Karpas-422 (cell line): ENCODE results near the gene TRAPPC4. TPM values are rescaled to one million over a fixed set of nuclear protein-coding genes. Genes with fewer than 3 reads are reported as not detected.
A peak's percentile ranks its signal among the peaks of the same experiment; 100 is the strongest.

ENCODE experiments used
- DNase-seq: peaks from one replicate; pipeline ENCODE4 v3.0.0-alpha.2; 2015
- H2AFZ ChIP-seq: fragments of 200-600 bp; sonication (generic); 2 replicates; pipeline ENCODE4 v1.6.1; 2014; ENCODE audit warnings: antibody characterized with exemption, low read length, mixed read lengths
- H3K27ac ChIP-seq: fragments of 200-600 bp; sonication (generic); 2 replicates; pipeline ENCODE4 v1.5.1; 2014; ENCODE audit warnings: mild to moderate bottlenecking, low read length, moderate library complexity
- H3K27me3 ChIP-seq: fragments of 200-600 bp; sonication (generic); 2 replicates; pipeline ENCODE4 v1.6.1; 2014; ENCODE audit warnings: low read length, mixed read lengths
- H3K36me3 ChIP-seq: fragments of 200-600 bp; sonication (generic); 2 replicates; pipeline ENCODE4 v1.6.1; 2014; ENCODE audit warnings: low read length, mixed read lengths; ENCODE audit not compliant: insufficient read depth
- H3K4me1 ChIP-seq: fragments of 200-600 bp; sonication (generic); 2 replicates; pipeline ENCODE4 v1.6.1; 2014; ENCODE audit warnings: mild to moderate bottlenecking, low read length, mixed read lengths
- H3K4me2 ChIP-seq: fragments of 200-600 bp; sonication (generic); 2 replicates; pipeline ENCODE4 v1.6.1; 2014; ENCODE audit warnings: low read length, low read depth, mild to moderate bottlenecking; ENCODE audit not compliant: poor library complexity, severe bottlenecking
- H3K4me3 ChIP-seq: fragments of 200-600 bp; sonication (generic); 2 replicates; pipeline ENCODE4 v1.5.1; 2014; ENCODE audit warnings: mild to moderate bottlenecking, antibody characterized with exemption, low read length, mixed read lengths
- H3K79me2 ChIP-seq: fragments of 200-600 bp; sonication (generic); 2 replicates; pipeline ENCODE4 v1.6.1; 2014; ENCODE audit warnings: mild to moderate bottlenecking, low read length, mixed read lengths
- H3K9ac ChIP-seq: fragments of 200-600 bp; sonication (generic); 2 replicates; pipeline ENCODE4 v1.6.0; 2014; ENCODE audit warnings: low read length
- H3K9me2 ChIP-seq: fragments of 200-600 bp; sonication (generic), shearing (Covaris generic); replicated peaks from 2 replicates; pipeline ENCODE4 v1.6.0; 2014; ENCODE audit warnings: mild to moderate bottlenecking, low read length, moderate library complexity; ENCODE audit not compliant: insufficient read depth
- H3K9me3 ChIP-seq: fragments of 300-700, 200-600 bp; sonication (generic); 2 replicates; pipeline ENCODE4 v1.6.1; 2014; ENCODE audit warnings: low read length, mixed read lengths
- H4K20me1 ChIP-seq: fragments of 200-600 bp; sonication (generic); 2 replicates; pipeline ENCODE4 v1.6.1; 2014; ENCODE audit warnings: mild to moderate bottlenecking, antibody characterized with exemption, low read length, low read depth; ENCODE audit not compliant: insufficient read depth
- total RNA-seq: library from RNA; depleted of rRNA; stranded (reverse); fragments of >200 nt; shearing (Covaris generic); gene quantifications from 2 replicates; pipeline ENCODE4 v1.2.3, GENCODE V29; 2014; ENCODE audit warnings: low replicate concordance

Gene TRAPPC4
- total RNA-seq, 1 experiment from 2014 or later: 26.3 TPM

DNA sequence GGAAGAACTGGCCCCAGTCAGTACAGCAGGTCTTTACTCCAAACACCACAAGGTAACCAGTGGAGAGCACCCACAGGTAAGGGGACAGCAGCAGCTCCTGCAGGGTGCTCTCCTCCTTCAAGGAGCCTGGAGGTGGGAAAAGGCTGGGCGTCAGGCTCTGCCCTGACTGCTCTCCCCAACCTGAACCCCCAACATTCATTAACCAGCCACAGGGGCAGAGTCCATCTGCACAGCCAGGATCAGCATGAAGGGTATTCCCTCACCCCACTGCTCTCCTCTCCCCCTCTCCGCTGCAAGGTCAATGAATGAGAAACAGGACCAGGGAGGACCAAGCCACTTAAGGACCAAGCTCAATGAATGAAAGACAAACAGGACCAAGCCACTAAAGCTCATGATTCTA is 8.4 kb downstream of the TRAPPC4 start:
- H3K79me2 ChIP-seq: peaks cover 10% of the 10 kb centered on the region; the same call in 1 of the 2 replicates

DNA sequence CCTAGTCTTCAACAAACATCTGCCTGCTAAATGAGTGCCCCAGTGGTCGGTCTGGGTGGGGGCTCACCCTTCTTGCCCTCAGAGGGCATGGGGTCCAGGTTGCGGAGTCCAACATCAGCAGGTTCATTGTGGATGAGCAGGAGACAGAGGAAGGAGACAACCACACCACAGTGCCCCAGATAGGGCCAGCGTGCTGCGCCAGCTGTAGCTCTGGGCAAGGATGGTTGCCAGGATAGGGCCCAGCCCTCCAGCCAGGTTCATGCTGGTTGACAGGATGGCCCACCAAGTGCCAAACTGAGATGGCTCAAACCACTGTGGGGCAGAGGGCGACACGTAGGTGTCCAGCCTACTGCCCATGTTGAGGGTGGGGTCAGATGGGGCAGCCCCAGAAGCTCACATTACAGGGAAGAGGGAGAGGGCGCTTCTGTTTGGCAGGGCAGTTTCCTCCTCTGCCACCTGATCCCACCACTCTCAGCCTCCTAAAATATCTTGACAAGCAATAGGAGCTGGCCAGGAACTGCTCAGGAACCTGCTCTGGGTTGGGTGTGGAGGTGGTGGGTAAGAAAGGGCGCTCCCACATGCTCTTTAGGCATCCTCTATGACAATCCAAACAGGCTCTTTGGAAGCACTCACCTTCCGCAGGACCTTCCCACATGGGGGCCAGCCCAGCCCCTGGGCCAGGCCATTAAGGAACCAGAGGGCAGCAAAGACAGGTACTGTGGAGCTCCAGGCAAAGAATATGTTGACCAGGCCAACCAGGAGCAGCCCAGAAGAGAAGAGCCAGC is 9.2 kb downstream of the TRAPPC4 start:
- Histone ChIP-seq H3K9me3 (no peaks in the 10 kb centered on the region), H4K20me1 (no peaks in the 10 kb centered on the region), H3K27ac (no peak overlapping the region), H3K4me2 (peak overlapping the region; percentile 82), H3K4me1 (peaks cover 26% of the 10 kb centered on the region), H3K79me2 (peaks cover 10% of the 10 kb centered on the region; the same call in 1 of the 2 replicates), H3K27me3 (no peaks in the 10 kb centered on the region), H3K9me2 (no peaks in the 10 kb centered on the region), H3K9ac (no peak overlapping the region), H3K4me3 (no peak overlapping the region), H2AFZ (no peak overlapping the region), H3K36me3 (no peaks in the 10 kb centered on the region)
- no peak for DNase-seq

More for the DNA sequence above, 8.4 kb downstream of the TRAPPC4 start:
- Histone ChIP-seq H3K9me3 (no peaks in the 10 kb centered on the region), H3K27me3 (no peaks in the 10 kb centered on the region), H3K4me1 (peaks cover 26% of the 10 kb centered on the region), H3K27ac (no peak overlapping the region), H3K9me2 (no peaks in the 10 kb centered on the region), H3K4me3 (no peak overlapping the region), H3K9ac (no peak overlapping the region), H4K20me1 (no peaks in the 10 kb centered on the region), H3K4me2 (no peak overlapping the region), H2AFZ (no peak overlapping the region), H3K36me3 (no peaks in the 10 kb centered on the region)
- no peak for DNase-seq

DNA sequence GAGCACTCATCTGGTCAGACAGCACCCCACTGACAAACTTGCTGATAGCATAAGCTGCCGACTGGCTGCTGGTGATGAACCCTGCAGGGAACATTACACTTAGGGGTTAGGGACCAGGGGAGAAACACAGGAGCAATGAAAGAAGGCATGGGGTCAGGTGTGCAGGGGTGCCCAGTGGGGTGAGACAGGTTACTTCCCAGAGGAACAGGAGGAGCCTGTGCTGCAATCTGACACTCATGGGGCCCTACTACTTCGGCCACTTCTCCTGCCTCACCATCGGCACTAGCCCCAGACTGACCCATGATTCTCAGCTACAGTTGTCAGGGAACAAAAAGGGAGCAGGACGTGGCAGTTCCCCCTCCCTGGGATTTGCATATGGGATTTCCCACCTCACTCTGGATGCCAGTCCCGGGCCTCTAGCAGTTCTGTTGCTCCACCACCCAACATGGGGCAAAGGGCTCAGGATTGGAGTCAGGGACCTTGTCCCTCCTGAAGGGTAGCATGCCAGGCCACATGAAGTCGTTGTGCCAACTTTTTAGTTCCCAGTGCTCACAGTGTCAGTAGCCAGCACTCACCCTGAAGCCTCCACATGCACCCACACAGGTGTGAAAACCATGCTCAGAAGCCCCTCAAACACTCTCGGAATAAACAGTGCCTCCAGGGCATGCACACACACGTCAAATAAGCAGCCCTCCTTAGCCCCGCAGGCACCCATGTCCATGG is 9.9 kb downstream of the TRAPPC4 start:
- no peaks in the 10 kb centered on the region for H3K36me3 ChIP-seq
- peaks cover 26% of the 10 kb centered on the region for H3K4me1 ChIP-seq
- DNase-seq: no peak
- no peaks in the 10 kb centered on the region for H3K9me3 ChIP-seq
- peak overlapping the region; percentile 77 for H3K9ac ChIP-seq
- H3K9me2 ChIP-seq: no peaks in the 10 kb centered on the region
- no peak overlapping the region for H3K27ac ChIP-seq
- peak overlapping the region; percentile 89; the same call in 1 of the 2 replicates for H3K4me3 ChIP-seq
- peaks cover 10% of the 10 kb centered on the region; the same call in 1 of the 2 replicates for H3K79me2 ChIP-seq
- H2AFZ ChIP-seq: no peak overlapping the region
- H3K27me3 ChIP-seq: no peaks in the 10 kb centered on the region
- no peaks in the 10 kb centered on the region for H4K20me1 ChIP-seq
- H3K4me2 ChIP-seq: peak overlapping the region; percentile 82

DNA sequence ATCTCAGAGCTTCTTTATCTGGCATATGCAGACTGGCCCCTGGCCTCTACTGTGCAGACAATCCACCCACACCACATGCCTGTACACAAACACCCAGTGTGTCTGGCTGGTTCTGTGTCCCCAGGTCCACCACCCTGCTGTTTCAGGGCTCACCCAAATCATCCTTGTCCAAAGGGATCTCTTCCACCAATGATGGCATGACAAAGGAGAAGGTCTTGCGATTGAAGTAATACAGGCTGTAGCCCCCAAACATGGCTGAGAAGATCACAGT is 10.4 kb downstream of the TRAPPC4 start:
- H3K4me2 ChIP-seq: peak overlapping the region; percentile 82
- peaks cover 10% of the 10 kb centered on the region; the same call in 1 of the 2 replicates for H3K79me2 ChIP-seq
- H3K36me3 ChIP-seq: no peaks in the 10 kb centered on the region
- no peak overlapping the region for H2AFZ ChIP-seq
- no peak for DNase-seq
- peak overlapping the region; percentile 77 for H3K9ac ChIP-seq
- H3K9me3 ChIP-seq: no peaks in the 10 kb centered on the region
- H4K20me1 ChIP-seq: no peaks in the 10 kb centered on the region
- H3K9me2 ChIP-seq: no peaks in the 10 kb centered on the region
- 0 out of 2 replicates have a peak overlapping the region, but pooled peaks have one; percentile 40 for H3K27ac ChIP-seq
- peaks cover 26% of the 10 kb centered on the region for H3K4me1 ChIP-seq
- peak overlapping the region; percentile 89 for H3K4me3 ChIP-seq
- H3K27me3 ChIP-seq: no peaks in the 10 kb centered on the region

DNA sequence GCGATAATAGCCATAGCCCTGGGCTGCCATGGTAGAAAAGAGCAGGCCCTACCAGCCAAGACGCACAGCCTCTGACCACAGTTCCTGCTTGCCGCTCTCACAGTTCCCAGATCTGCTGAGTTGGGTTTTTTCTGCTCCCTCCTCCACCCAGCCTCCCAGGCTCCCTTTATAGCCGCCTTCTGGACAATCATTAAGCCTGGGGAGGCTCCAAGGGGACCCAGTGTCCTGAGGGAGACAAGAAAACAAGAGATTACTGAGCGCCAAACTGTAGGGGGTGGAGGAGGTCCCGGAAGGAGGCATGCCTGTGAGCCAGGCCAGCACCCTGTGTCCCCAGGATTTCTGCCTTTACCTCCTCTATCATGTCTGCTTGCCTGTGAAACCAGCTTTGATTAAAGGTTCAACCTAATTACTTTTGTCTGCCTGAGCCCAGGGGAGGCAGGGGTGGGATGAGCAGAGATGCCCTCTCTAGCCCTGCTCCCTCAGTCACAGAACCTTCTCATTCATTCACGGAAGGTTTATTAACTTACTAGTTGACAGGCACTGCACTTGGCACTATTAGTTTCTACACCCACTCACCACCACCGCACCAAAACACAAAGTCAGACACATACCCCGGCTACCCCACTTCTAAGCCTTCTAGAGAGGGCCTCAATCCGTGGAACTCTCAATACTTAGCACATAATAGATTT is 10.9 kb downstream of the TRAPPC4 start:
- peaks cover 26% of the 10 kb centered on the region for H3K4me1 ChIP-seq
- H3K9ac ChIP-seq: peak overlapping the region; percentile 77

DNA sequence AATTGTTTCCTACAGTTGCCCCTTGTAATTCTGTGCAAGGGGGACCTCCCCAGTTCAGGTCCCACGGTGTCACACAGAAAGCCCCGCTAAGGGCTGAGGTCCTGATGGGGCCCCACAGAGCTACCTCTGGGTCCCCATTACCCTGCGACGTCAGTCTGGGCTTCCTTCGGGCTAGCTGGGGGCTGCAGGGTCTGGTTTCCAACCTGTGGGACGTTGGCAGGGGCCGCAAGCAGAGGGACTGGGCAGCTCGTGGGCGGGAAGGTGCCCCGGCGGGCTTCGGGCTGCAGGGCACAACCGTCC is 11.4 kb downstream of the TRAPPC4 start:
- H3K9me3 ChIP-seq: no peaks in the 10 kb centered on the region
- H3K9ac ChIP-seq: peak overlapping the region; percentile 77
- no peaks in the 10 kb centered on the region for H4K20me1 ChIP-seq
- H3K36me3 ChIP-seq: no peaks in the 10 kb centered on the region
- no peaks in the 10 kb centered on the region for H3K27me3 ChIP-seq
- peak overlapping the region; percentile 89 for H3K4me3 ChIP-seq
- peak overlapping the region; percentile 82 for H3K4me2 ChIP-seq
- H3K4me1 ChIP-seq: peaks cover 23% of the 10 kb centered on the region
- peak overlapping the region; percentile 62; the same call in 1 of the 2 replicates for H2AFZ ChIP-seq
- no peaks in the 10 kb centered on the region for H3K9me2 ChIP-seq
- DNase-seq: peak; percentile 46
- no peak overlapping the region for H3K27ac ChIP-seq
- peaks cover 10% of the 10 kb centered on the region; the same call in 1 of the 2 replicates for H3K79me2 ChIP-seq

More for the DNA sequence above, 10.9 kb downstream of the TRAPPC4 start:
- H3K79me2 ChIP-seq: peaks cover 10% of the 10 kb centered on the region; the same call in 1 of the 2 replicates
- DNase-seq: peak; percentile 46
- H3K27ac ChIP-seq: 0 out of 2 replicates have a peak overlapping the region, but pooled peaks have one; percentile 40
- H3K9me2 ChIP-seq: no peaks in the 10 kb centered on the region
- H4K20me1 ChIP-seq: no peaks in the 10 kb centered on the region
- H2AFZ ChIP-seq: no peak overlapping the region
- H3K27me3 ChIP-seq: no peaks in the 10 kb centered on the region
- H3K9me3 ChIP-seq: no peaks in the 10 kb centered on the region
- no peaks in the 10 kb centered on the region for H3K36me3 ChIP-seq
- H3K4me2 ChIP-seq: peak overlapping the region; percentile 82
- H3K4me3 ChIP-seq: peak overlapping the region; percentile 89

DNA sequence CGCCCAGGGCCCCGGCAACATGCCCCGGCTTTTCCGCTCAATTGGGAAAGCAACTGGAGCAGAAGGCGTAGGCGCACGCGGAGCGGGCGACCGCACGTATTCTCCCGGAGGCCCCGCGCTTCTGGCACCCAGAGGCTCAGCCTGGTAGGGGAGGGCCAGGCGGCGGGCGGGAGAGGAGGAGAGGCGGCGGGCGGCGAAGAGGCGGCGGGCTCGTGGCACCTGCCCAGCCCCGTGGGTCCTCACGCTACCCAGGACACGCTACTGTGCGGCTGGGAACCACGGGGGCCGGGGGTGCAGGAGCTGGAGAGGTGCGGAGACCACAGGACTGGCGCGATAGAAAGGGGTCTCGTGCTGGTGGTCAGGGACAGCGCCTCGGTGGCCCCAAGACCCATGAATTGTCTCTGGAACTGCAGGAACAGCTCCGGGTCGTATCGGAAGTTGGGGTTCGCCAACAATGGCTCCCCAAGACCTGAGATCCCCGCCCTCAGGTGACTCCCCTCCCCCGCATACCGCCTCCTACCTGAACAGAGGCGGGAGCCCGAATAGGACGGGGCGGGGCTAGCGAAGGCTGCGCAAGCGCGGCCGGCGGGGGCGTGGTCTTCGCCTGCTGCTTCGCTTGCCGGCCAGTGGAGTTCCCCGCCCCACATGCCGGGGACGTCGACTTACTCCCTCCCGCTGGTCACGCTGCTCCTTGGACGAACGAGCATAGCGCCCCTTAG is 11.9 kb downstream of the TRAPPC4 start, which contains the start of gene SLC37A4:
Gene SLC37A4, minus strand, starts transcription at position 549 of the 719 bp plus-strand sequence.
- peaks cover 10% of the 10 kb centered on the region; the same call in 1 of the 2 replicates for H3K79me2 ChIP-seq
- peak within 1 kb of the TSS; percentile 82 for H3K4me2 ChIP-seq
- H3K36me3 ChIP-seq: no peaks in the 10 kb centered on the region
- peak; percentile 96 for DNase-seq
- H3K9ac ChIP-seq: peak within 1 kb of the TSS; percentile 77
- no peaks in the 10 kb centered on the region for H3K27me3 ChIP-seq
- peak within 1 kb of the TSS; percentile 89 for H3K4me3 ChIP-seq
- no peaks in the 10 kb centered on the region for H3K9me2 ChIP-seq
- H3K27ac ChIP-seq: no peak within 1 kb of the TSS
- H2AFZ ChIP-seq: peak within 1 kb of the TSS; percentile 62; the same call in 1 of the 2 replicates
- H3K9me3 ChIP-seq: no peaks in the 10 kb centered on the region
- peaks cover 20% of the 10 kb centered on the region for H3K4me1 ChIP-seq
- no peaks in the 10 kb centered on the region for H4K20me1 ChIP-seq
